ENCODE measurements around the gene HAND1.

GRCh38 chr5:154442801-154443200 is 35.2 kb downstream of the HAND1 start:
- TF ChIP-seq CTCF (IDR thresholded peaks at IDR 0.05) = no peak
- no peak for TF ChIP-seq POLR2A (IDR thresholded peaks at IDR 0.05)

All from testis (tissue), 2 donors.